Loucy (cell line): ENCODE data around the gene TRPV4.

Source experiments
- CTCF ChIP-seq: fragments of 200-600 bp; sonication (generic); conservative IDR thresholded peaks from 2 replicates; pipeline ENCODE4 v1.5.1; 2014; ENCODE audit warnings: mild to moderate bottlenecking, antibody characterized with exemption, low read length
- EZH2phosphoT487 ChIP-seq: fragments of 200-600 bp; IDR thresholded peaks from 2 replicates; pipeline ENCODE4 v1.6.1; 2018; ENCODE audit warnings: antibody characterized with exemption, mild to moderate bottlenecking, moderate library complexity, borderline replicate concordance

DNA sequence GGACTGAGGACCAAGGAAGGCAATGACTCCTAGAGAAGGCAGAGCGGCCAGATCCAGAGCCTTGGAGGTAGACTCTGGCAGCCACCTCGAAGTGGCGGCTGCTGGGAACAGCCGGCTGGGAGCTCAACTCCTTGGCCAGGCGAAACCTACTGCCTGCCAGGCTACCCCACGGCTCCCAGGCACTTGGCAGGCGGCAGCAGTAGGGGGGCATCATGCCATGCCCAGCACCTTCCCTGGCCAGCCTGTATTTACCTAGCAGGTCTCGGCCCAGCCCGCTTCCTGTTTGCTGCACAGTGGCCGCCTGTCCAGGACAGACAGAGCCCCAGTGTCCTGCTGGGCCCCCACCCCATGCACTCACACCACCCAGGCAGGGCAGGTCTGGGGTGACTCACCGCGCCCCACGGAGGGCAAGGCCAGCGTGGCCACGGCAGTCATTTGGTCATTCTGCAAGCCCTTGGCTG, 10.2 kb downstream of the TRPV4 start:
- TF ChIP-seq CTCF (no peak), EZH2phosphoT487 (no peak)
